T-helper 2 cell treated with Interferon-gamma antibody and Interleukin-4, amounts not matched to agents 5 μg/mL and 100 μg/mL, for 36 hours (primary cell): Measurements from ENCODE around the gene FAM151B.
"Not testable (repeated sequence)": the region's sequence is repeated elsewhere in the genome, so short reads cannot be mapped to it uniquely, and the experiment has no call there.

Experiments used
- DNase-seq: peaks from one replicate; pipeline ENCODE4 v3.0.0; 2021; ENCODE audit warnings: low spot score
- H3K27ac Mint-ChIP-seq: one replicate; pipeline ENCODE4 v1.8.0; 2021; ENCODE audit warnings: mild to moderate bottlenecking, mixed read lengths
- H3K27me3 Mint-ChIP-seq: one replicate; pipeline ENCODE4 v1.8.0; 2021; ENCODE audit warnings: low read depth, mixed read lengths
- H3K36me3 Mint-ChIP-seq: one replicate; pipeline ENCODE4 v1.8.0; 2021; ENCODE audit warnings: low read depth, mixed read lengths
- H3K4me1 Mint-ChIP-seq: one replicate; pipeline ENCODE4 v1.8.0; 2021; ENCODE audit warnings: low read depth, mixed read lengths
- H3K4me3 Mint-ChIP-seq: one replicate; pipeline ENCODE4 v1.8.0; 2022; ENCODE audit warnings: mild to moderate bottlenecking, moderate library complexity, mixed read lengths
- H3K9me3 Mint-ChIP-seq: one replicate; pipeline ENCODE4 v1.8.0; 2021; ENCODE audit warnings: mixed read lengths

Gene FAM151B, protein sequence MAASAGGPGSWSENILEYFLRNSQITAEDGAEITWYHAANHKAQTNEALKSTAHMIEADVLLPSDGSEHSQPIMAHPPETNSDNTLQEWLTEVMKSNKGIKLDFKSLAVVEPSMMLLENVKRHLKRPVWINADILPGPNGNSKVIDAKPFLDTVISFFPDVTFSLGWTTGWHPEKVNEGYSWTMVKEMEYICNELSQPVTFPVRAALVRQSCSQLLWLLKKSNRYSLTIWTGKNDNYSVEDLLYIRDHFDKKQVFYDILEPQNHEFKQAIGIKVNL

DNA sequence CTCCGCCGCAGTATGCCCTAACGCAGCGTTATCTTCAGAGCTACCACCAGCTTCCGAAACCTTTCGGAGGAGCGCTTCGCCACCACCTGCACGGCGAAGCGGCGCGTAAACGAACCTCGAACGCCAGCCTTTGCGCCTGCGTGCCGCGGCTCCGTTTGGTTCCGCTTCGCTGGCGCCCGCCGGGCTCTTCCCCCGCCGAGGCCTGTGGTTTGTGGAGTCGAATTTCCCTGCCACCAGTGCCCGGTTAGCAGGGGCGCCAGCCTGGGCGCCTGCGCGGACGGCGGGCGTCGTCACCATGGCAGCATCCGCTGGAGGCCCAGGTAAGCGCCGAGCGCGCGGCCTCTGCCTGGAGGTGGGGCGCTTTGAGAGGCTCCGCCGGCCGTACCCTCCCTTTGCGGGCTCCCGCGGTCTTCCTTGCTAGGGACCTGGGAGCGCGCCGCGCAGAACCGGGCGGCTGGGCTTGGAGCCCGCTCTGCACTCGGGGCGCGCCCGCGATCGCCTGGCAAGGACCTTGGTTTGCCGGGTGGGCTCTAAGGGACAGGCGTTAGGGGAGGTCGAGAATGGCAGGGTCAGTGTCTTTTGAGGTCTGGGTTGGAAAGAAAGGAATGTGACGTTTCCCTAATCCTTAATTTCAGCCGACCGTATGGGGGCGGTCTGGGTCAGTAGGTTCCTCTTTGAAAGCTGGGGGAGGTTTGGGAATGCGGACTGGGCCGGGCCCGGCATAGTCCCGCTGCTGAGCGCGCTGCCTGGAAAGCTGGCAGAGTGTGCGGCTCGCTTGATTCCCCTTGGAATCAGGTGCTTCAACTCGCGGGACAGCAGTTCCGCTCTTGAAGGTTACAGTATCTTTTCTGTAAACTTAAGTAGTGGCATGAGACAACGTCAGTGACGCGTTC, at the start of gene FAM151B:
Gene FAM151B (plus strand): TSS at position 272 of the 893 bp plus-strand sequence. CDS start 24 bp downstream, at position 296.
- peaks cover 19% of the 10 kb centered on the region for H3K27me3 Mint-ChIP-seq
- peak within 1 kb of the TSS; percentile 71 for H3K27ac Mint-ChIP-seq
- H3K9me3 Mint-ChIP-seq = peaks cover under 1% of the 10 kb centered on the region
- H3K4me3 Mint-ChIP-seq = peak within 1 kb of the TSS; percentile 87
- H3K36me3 Mint-ChIP-seq = peaks cover 2% of the 10 kb centered on the region
- peak; percentile 76 for DNase-seq
- peaks cover 16% of the 10 kb centered on the region for H3K4me1 Mint-ChIP-seq

DNA sequence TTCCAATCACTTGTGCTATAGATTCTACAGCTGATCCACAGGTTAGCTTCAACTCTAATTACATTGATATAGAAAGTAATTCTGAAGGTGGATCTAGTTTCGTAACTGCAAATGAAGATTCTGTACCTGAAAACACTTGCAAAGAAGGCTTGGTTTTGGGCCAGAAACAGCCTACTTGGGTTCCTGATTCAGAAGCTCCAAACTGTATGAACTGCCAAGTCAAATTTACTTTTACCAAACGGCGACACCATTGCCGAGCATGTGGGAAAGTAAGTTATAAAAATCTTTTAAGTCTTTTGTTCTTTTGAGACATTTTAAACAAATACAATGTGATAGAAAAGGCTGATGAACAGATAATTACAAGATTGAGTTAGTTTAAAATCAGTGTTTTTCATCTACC, 49.2 kb upstream of the FAM151B start:
- Mint-ChIP-seq H3K27me3 (no peaks in the 10 kb centered on the region), H3K9me3 (peaks cover 5% of the 10 kb centered on the region), H3K4me3 (no peak overlapping the region), H3K36me3 (peaks cover 31% of the 10 kb centered on the region), H3K4me1 (peaks cover 3% of the 10 kb centered on the region), H3K27ac (no peak overlapping the region)
- no peak for DNase-seq

DNA sequence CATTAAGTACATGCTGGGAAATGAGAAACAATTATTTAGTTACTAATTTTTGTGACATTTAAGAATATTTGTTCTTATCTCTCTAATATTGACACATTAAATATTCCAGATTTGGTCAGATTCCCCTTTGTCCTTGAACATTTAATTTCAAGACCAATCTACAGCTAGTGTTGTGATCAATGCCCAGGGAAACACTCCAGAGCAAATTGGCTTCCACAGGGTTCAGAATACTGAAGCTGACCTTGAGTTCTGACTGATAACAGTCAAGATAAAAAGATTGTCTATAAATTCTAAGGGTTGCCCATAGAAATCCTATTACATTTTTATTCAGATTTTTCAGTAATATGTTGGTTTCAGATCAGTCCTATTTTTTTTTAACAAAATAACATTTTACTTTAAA, 48.7 kb upstream of the FAM151B start:
- H3K27ac Mint-ChIP-seq = no peak overlapping the region
- H3K9me3 Mint-ChIP-seq = peaks cover 5% of the 10 kb centered on the region
- H3K27me3 Mint-ChIP-seq = no peaks in the 10 kb centered on the region
- peaks cover 3% of the 10 kb centered on the region for H3K4me1 Mint-ChIP-seq
- DNase-seq = no peak
- H3K36me3 Mint-ChIP-seq = peaks cover 31% of the 10 kb centered on the region
- no peak overlapping the region for H3K4me3 Mint-ChIP-seq

DNA sequence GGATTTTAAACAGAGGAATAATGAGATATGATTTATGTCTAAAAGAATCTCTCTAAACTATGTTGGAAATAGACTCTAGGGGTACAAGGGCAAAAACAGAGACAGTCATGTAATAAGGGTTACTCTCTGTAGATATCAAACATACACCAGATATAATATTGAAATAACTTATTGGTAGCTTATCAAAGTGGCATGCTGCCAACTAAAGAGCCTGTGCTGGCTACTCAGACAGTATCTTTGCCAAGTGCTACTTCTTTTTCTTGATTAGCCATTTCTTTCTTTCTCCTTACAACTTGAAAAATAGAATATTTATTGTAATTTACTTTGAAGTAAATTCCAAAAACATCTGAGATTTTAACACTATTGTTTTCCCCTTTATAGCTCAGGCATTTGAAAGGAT, 45.2 kb upstream of the FAM151B start:
- H3K27ac Mint-ChIP-seq = no peak overlapping the region
- no peaks in the 10 kb centered on the region for H3K9me3 Mint-ChIP-seq
- no peaks in the 10 kb centered on the region for H3K4me1 Mint-ChIP-seq
- H3K27me3 Mint-ChIP-seq = no peaks in the 10 kb centered on the region
- H3K36me3 Mint-ChIP-seq = peaks cover 12% of the 10 kb centered on the region
- H3K4me3 Mint-ChIP-seq = no peak overlapping the region
- DNase-seq = no peak

DNA sequence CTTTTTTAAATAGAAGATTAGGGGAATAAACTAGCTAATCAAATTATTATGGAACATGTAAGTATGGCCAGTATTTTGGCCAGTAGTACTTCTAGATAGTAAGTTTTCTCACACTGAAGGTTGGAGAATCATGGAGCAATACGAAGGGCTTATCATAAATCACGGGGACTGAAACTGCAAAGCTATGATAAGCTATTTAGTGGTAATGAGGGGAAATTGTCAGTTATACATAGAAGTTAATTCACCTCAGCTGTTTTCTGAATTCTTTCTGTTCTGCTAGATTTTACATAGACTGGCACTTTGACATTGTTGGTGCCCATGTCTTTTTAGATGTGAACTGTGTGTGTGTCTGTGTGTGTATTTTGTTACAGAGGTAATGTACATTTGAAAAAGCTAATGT, 34.5 kb upstream of the FAM151B start:
- Mint-ChIP-seq H3K9me3 (no peaks in the 10 kb centered on the region), H3K27me3 (no peaks in the 10 kb centered on the region)

DNA sequence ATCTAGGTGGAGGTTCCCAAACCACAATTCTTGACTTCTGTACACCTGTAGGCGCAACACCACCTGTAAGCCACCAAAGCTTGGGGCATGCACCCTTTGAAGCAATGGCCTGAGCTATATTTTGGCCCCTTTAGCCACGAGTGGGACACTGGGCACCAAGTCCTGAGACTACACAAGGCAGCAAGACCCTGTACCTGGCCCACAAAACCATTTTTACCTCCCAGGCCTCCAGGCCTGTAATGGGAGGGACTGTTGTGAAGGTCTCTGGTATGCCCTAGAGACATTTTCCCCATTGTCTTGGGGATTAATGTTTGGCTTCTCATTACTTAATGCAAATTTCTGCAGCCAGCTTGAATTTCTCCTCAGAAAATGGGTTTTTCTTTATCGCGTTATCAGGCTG, 24.6 kb upstream of the FAM151B start:
- no peak for DNase-seq
- H3K36me3 Mint-ChIP-seq = peaks cover 31% of the 10 kb centered on the region

More for the DNA sequence above, 34.5 kb upstream of the FAM151B start:
- DNase-seq = no peak
- H3K4me3 Mint-ChIP-seq = no peak overlapping the region
- peaks cover 24% of the 10 kb centered on the region for H3K36me3 Mint-ChIP-seq
- no peak overlapping the region for H3K27ac Mint-ChIP-seq
- H3K4me1 Mint-ChIP-seq = no peaks in the 10 kb centered on the region

DNA sequence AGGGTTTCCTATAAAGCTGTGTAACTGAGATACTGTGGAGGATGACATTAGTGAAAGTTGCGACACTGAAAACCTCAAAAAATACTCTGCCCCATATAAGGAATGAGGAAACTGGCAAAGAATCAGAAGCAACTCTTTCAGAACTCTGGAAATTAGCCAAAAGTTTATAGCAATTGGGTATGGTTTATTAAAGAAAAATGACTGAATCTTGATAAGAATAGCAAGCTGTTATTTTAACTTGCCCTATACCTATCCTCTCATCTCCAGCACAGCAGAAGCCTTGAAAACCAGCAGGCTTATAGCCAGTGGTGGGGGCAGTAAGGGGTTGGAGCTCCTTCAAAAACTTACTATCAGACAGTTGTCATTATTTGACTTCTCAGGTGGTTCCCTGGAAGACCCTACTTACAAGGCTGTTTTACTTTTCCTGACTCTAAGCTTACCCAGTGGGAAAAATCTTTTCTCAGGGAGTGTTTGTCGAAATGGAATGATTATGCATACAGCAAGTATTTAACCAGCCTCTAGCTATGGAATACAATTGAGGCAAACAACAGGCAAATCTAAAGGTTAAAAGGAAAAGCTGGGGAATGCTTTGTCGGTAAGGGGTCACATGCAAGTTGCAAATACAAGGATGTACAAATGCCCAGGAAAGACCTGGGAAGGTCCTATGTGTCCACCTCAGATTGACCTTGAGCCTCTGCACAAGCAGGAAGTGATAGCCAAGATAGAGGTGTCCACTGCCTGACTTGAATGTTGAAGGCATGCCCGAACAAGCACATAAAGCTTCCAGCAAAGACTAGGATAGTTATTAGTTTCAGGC, 21.0 kb upstream of the FAM151B start:
- Mint-ChIP-seq H3K27ac (no peak overlapping the region), H3K4me1 (no peaks in the 10 kb centered on the region), H3K9me3 (peaks cover 46% of the 10 kb centered on the region), H3K36me3 (peaks cover 37% of the 10 kb centered on the region), H3K27me3 (no peaks in the 10 kb centered on the region), H3K4me3 (no peak overlapping the region)
- DNase-seq = no peak

More for the DNA sequence above, 24.6 kb upstream of the FAM151B start:
- Mint-ChIP-seq H3K9me3 (peaks cover 28% of the 10 kb centered on the region), H3K4me3 (no peak overlapping the region), H3K4me1 (no peaks in the 10 kb centered on the region), H3K27me3 (no peaks in the 10 kb centered on the region), H3K27ac (no peak overlapping the region)

DNA sequence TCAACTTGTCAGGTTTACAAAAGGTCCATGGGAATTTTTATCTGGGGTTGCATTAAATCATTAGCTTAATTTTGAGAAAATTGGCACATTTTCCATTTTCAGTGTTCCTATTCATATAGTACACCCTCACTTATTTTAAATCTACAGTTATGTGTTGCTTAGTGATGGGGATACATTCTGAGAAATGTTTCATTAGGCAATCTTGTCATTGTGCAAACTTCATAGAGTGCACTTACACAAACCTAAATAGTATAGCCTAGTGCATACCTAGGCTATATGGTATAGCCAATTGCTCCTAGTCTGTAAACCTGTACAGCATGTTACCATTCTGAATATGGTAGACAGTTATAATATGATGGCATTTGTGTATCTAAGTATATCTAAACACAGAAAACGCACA, 19.8 kb upstream of the FAM151B start:
- DNase-seq = no peak
- Mint-ChIP-seq H3K9me3 (peaks cover 37% of the 10 kb centered on the region), H3K27me3 (no peaks in the 10 kb centered on the region), H3K36me3 (peaks cover 29% of the 10 kb centered on the region), H3K4me3 (no peak overlapping the region), H3K27ac (no peak overlapping the region), H3K4me1 (no peaks in the 10 kb centered on the region)

DNA sequence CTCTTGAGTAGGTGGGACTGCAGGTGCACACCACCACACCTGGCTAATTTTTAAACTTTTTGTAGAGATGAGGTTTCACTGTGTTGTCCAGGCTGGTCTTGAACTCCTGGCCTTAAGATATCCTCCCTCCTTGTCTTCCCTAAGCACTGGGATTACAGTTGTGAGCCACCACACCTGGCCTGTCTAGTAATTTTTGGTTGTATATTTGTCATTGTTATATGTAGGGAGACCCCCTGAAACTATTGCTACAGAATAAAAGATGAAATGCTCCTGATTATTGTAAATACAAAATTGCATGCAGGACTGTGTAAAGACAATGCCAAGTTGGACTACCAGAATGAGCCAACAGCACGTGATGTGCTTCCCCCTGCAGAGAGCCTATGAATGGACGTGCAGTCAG, 17.3 kb upstream of the FAM151B start:
- H3K27me3 Mint-ChIP-seq, H3K27ac Mint-ChIP-seq, DNase-seq, H3K4me3 Mint-ChIP-seq, H3K4me1 Mint-ChIP-seq: not testable (repeated sequence)
- Mint-ChIP-seq H3K36me3 (peaks cover 26% of the 10 kb centered on the region), H3K9me3 (peaks cover 20% of the 10 kb centered on the region)

DNA sequence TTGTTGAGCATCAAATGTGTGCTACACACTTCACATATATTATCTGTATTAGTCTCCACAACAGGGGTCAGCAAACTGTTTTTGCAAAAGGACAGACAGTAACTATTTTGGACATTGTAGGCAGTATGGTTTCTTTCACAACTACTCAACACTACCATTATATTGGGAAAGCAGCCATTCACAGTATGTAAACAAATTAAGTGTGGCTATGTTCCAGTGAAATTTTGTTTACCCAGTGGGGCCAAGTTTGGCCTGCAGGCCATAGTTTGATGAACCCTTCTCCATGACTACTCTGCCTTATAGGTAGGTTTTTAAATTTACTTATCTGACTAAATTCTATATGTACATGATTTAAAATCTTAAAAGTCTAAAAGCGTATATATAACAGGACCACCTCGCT, 13.0 kb upstream of the FAM151B start:
- Mint-ChIP-seq H3K4me1 (no peaks in the 10 kb centered on the region), H3K4me3 (no peak overlapping the region), H3K27me3 (no peaks in the 10 kb centered on the region), H3K9me3 (peaks cover 14% of the 10 kb centered on the region), H3K27ac (no peak overlapping the region), H3K36me3 (peaks cover 16% of the 10 kb centered on the region)
- no peak for DNase-seq

DNA sequence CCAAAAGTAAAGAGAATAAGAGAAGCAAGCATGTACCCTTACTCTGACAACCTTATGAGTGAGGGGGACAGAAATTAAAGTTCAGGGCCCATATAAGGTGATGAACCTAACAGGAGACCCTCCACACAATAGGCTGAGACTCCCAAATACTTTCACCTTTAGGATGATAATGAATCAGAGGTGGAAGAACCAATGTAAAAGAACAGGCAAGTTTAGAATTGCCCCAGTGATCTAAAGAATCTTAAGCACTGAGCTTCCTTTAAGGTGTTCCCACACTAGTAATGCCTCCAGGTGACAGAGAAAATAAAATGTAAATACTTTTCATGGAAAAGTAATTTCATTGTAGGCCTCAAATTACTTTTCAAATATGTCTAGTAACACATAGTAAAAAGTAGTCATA, 8.2 kb upstream of the FAM151B start:
- Mint-ChIP-seq H3K4me1 (no peaks in the 10 kb centered on the region), H3K36me3 (peaks cover 10% of the 10 kb centered on the region), H3K9me3 (peaks cover 8% of the 10 kb centered on the region), H3K27ac (no peak overlapping the region), H3K27me3 (no peaks in the 10 kb centered on the region), H3K4me3 (no peak overlapping the region)
- no peak for DNase-seq

DNA sequence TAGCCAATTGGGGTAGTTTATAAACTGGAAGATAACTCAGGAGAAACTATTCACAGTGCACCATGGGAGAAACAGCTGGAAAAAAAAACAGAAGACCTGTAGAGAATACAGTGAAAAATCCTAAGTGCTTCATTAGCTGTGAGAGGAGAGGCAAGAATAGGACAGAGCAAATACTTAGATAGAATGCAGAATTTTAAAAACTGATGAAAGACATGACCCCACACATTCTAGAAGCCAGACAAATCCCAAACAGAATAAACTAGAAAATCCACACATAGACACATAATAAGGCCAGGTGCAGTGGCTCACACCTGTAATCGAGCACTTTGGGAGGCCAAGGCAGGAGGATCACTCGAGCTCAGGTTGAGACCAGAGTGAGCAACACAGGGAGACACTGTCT, 7.5 kb upstream of the FAM151B start:
- Mint-ChIP-seq H3K27me3 (no peaks in the 10 kb centered on the region), H3K27ac (no peak overlapping the region), H3K36me3 (peaks cover 10% of the 10 kb centered on the region), H3K4me1 (no peaks in the 10 kb centered on the region), H3K9me3 (peaks cover 8% of the 10 kb centered on the region), H3K4me3 (no peak overlapping the region)
- DNase-seq = no peak

DNA sequence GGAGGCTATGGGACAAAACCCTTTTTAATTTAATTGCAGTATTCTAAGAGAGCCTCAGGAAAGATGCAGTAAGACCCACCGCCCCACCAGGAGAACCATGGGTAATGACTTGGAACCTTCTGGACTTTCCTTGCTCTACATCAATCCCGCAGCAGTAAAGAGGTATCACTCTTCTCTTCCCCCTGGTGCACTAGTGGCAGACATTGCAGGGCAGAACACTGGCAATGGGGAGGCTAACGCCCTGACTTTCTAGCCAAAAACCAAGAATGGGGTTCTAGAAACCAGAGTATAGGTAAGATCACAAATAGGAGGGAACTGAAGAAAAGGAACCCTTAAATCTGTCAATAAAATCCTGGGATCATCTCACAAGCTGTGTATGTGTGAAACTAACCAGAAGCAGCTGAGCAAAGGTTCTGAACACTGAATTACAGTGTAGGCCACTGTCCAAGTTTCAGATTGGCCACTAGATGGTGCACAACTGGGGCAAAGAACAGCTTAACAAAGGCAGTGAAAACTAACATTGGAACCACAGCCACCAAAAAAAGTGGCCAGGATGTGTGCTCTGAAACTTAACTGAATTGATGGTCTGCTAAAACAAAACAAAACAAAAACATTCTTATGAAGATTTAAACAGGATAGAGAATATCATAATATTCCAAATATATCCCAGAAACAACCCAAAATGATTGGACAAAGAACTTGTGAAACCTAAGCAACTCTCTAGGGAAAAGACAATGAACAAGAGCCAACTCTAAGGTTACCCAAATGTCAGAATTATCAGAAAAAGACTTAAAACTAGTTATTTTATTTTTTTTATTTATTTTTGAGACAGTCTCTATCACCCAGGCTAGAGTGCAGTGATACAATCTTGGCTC, 6.6 kb upstream of the FAM151B start:
- peak; percentile 17 for DNase-seq
- H3K27ac Mint-ChIP-seq = no peak overlapping the region

More for the DNA sequence above, 6.6 kb upstream of the FAM151B start:
- Mint-ChIP-seq H3K9me3 (peaks cover 8% of the 10 kb centered on the region), H3K4me1 (no peaks in the 10 kb centered on the region), H3K36me3 (peaks cover 10% of the 10 kb centered on the region), H3K27me3 (no peaks in the 10 kb centered on the region), H3K4me3 (no peak overlapping the region)
